SK-N-SH (cell line): ENCODE results near the gene SNX6. TPM values are rescaled to one million over a fixed set of nuclear protein-coding genes. Genes with fewer than 3 reads are reported as not detected.

Experiments
- CTCF ChIA-PET: fragments of 300-600, 350-600 bp; formaldehyde crosslinking; extraction: SDS; loops from one replicate; lab custom pipeline; 2021; lab: Yijun Ruan, JAX
- POLR2A ChIA-PET: fragments of 350-600 bp; sonication (Branson Sonifier 250); formaldehyde crosslinking; extraction: SDS; loops from one replicate; lab custom pipeline; 2020; ENCODE audit warnings: antibody characterized with exemption, inconsistent platforms; lab: Yijun Ruan, JAX
- DNase-seq: peaks from one replicate; pipeline ENCODE4 v3.0.0; 2012
- H2AFZ ChIP-seq: fragments of 200-600 bp; sonication (generic); 2 replicates; pipeline ENCODE4 v1.8.1; 2016; ENCODE audit warnings: antibody characterized with exemption, mild to moderate bottlenecking, low read depth
- H3F3A ChIP-seq: fragments of 200-600 bp; sonication (generic); replicated peaks from 2 replicates; pipeline ENCODE3; 2016; ENCODE audit warnings: antibody characterized with exemption, mild to moderate bottlenecking; ENCODE audit not compliant: insufficient read depth
- H3K27ac ChIP-seq, 2 experiments: fragments of 200-500 bp in 1 of 2; fragments of 200-600 bp in 1 of 2; sonication (Bioruptor generic) in 1 of 2; sonication (generic), shearing (Covaris generic) in 1 of 2; 2 replicates each; pipeline versions ENCODE4 v1.5.1 to v1.6.1; 2014 to 2016; ENCODE audit warnings: low read depth in 2 of 2, inconsistent platforms in 1 of 2, low read length in 1 of 2, mild to moderate bottlenecking in 1 of 2, mixed read lengths in 1 of 2
- H3K27me3 ChIP-seq: fragments of 200-600 bp; sonication (generic), shearing (Covaris generic); 2 replicates; pipeline ENCODE4 v1.6.1; 2016; ENCODE audit warnings: mixed run types; ENCODE audit not compliant: insufficient read depth
- H3K36me3 ChIP-seq, 2 experiments: fragments of 200-500 bp in 1 of 2; fragments of 200-600 bp in 1 of 2; sonication (Bioruptor generic) in 1 of 2; sonication (generic) in 1 of 2; replicated peaks in 1 of 2; 2 replicates each; pipeline versions ENCODE3 to v1.5.1; 2014 to 2016; ENCODE audit warnings: low read length in 1 of 2, mild to moderate bottlenecking in 1 of 2; ENCODE audit not compliant: insufficient read depth in 2 of 2, control insufficient read depth in 1 of 2
- H3K4me1 ChIP-seq, 2 experiments: fragments of 200-500 bp in 1 of 2; fragments of 200-600 bp in 1 of 2; sonication (Bioruptor generic) in 1 of 2; sonication (generic), shearing (Covaris generic) in 1 of 2; 2 replicates each; pipeline versions ENCODE4 v1.5.1 to v1.6.1; 2014 to 2016; ENCODE audit warnings: low read depth in 1 of 2, low read length in 1 of 2, mixed run types in 1 of 2; ENCODE audit not compliant: insufficient read depth in 2 of 2, control insufficient read depth in 1 of 2
- H3K4me2 ChIP-seq: fragments of 200-600 bp; sonication (generic), shearing (Covaris generic); 2 replicates; pipeline ENCODE4 v1.6.1; 2017; ENCODE audit warnings: mixed run types
- H3K4me3 ChIP-seq, 2 experiments: fragments of 200-500 bp in 1 of 2; fragments of 200-600 bp in 1 of 2; sonication (Bioruptor generic) in 1 of 2; sonication (generic), shearing (Covaris generic) in 1 of 2; 2 replicates each; pipeline versions ENCODE4 v1.5.1 to v1.8.1; 2014 to 2016; ENCODE audit warnings: low read depth in 2 of 2, inconsistent platforms in 1 of 2, low read length in 1 of 2, mild to moderate bottlenecking in 1 of 2, mixed read lengths in 1 of 2, moderate library complexity in 1 of 2
- H3K79me2 ChIP-seq: fragments of 200-600 bp; sonication (generic); 2 replicates; pipeline ENCODE4 v1.8.1; 2017; ENCODE audit warnings: mild to moderate bottlenecking; ENCODE audit not compliant: insufficient read depth
- H3K9ac ChIP-seq: fragments of 200-600 bp; sonication (generic); 2 replicates; pipeline ENCODE4 v1.6.1; 2017; ENCODE audit warnings: mixed run types
- H3K9me2 ChIP-seq: fragments of 200-600 bp; sonication (generic); 2 replicates; pipeline ENCODE4 v1.6.1; 2017; ENCODE audit warnings: mixed run types
- H3K9me3 ChIP-seq: fragments of 200-600 bp; sonication (generic); 2 replicates; pipeline ENCODE4 v1.6.1; 2017; ENCODE audit warnings: mixed run types, mild to moderate bottlenecking, moderate library complexity
- H4K20me1 ChIP-seq: fragments of 200-600 bp; sonication (generic); 2 replicates; pipeline ENCODE4 v1.6.1; 2017; ENCODE audit warnings: mild to moderate bottlenecking, mixed run types; ENCODE audit not compliant: insufficient read depth
- CHD2 ChIP-seq: fragments of 150-350 bp; IDR thresholded peaks from 2 replicates; pipeline ENCODE4 v1.6.1; 2018; ENCODE audit warnings: low read length; ENCODE audit not compliant: partially characterized antibody
- EZH2phosphoT487 ChIP-seq: fragments of 200-600 bp; sonication (generic); IDR thresholded peaks from 2 replicates; pipeline ENCODE4 v1.6.1; 2017; ENCODE audit warnings: low read depth, mixed run types, mild to moderate bottlenecking, antibody characterized with exemption, moderate library complexity, borderline replicate concordance
- GATA2 ChIP-seq: sonication (generic); formaldehyde crosslinking; IDR thresholded peaks from 2 replicates; pipeline ENCODE4 v1.5.0; 2020; ENCODE audit warnings: mild to moderate bottlenecking, missing genetic modification reagents
- JUND ChIP-seq: IDR thresholded peaks from 2 replicates; pipeline ENCODE4 v1.4.0; 2012
- NRF1 ChIP-seq: IDR thresholded peaks from 2 replicates; pipeline ENCODE4 v1.6.1; 2012; ENCODE audit warnings: low read depth, mild to moderate bottlenecking, low read length
- RFX5 ChIP-seq: IDR thresholded peaks from 2 replicates; pipeline ENCODE4 v1.6.1; 2012; ENCODE audit warnings: mild to moderate bottlenecking, improper control_type of control experiment, low read length
- SIN3A ChIP-seq: IDR thresholded peaks from 2 replicates; pipeline ENCODE4 v1.6.1; 2012; ENCODE audit warnings: low read depth, mild to moderate bottlenecking, low read length, moderate library complexity, borderline replicate concordance
- TCF12 ChIP-seq: IDR thresholded peaks from 2 replicates; pipeline ENCODE4 v1.4.0; 2012
- TEAD4 ChIP-seq: IDR thresholded peaks from 2 replicates; pipeline ENCODE4 v1.4.0; 2012; ENCODE audit warnings: mild to moderate bottlenecking, borderline replicate concordance; ENCODE audit not compliant: insufficient read depth
- USF1 ChIP-seq: IDR thresholded peaks from 2 replicates; pipeline ENCODE4 v1.4.0; 2012; ENCODE audit warnings: low read depth, borderline replicate concordance
- WGBS: methylation state at CpG from one replicate; pipeline ENCODE4 v1.1.6; 2017; ENCODE audit warnings: low lambda C conversion rate; 5-methylcytosine and 5-hydroxymethylcytosine counted together
- polyA plus RNA-seq, 3 experiments: library from polyadenylated mRNA; depleted of rRNA; stranded (reverse); fragments of >200 nt; gene quantifications; 2 replicates each; pipeline ENCODE4 v1.2.3, GENCODE V29; 2012
- TF ChIP-seq, protein P1 (sequence below): IDR thresholded peaks from 2 replicates; pipeline ENCODE4; 2012
- TF ChIP-seq, protein P2 (sequence below): IDR thresholded peaks from 2 replicates; pipeline ENCODE4 v1.6.1; 2012; ENCODE audit warnings: mild to moderate bottlenecking, low read depth, low read length, moderate library complexity

SNX6 gene
- polyA plus RNA-seq, 1 of the 3 experiments (the other 2 are of a cell fraction): 33.1 TPM

DNA sequence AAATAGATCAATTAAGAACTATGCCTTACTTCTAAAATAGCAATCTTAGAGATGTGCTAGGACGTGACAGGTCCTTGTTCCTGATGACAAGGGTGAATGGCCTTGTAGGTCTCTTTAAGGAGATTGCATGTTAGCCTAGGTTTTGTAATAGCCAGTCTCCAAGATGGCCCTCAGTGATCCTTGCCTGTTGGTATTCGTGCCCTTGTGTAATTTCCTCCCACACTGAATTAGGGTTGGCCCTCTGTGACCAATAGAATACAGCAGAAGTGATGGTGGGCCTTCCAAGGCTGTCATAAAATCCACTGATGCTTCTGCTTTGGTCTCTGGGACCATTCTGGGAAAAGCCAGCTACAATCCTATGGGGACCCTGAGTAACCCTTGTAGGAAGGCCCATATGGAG, 38.2 kb upstream of the SNX6 start (continued):
- TF ChIP-seq, protein P1, sequence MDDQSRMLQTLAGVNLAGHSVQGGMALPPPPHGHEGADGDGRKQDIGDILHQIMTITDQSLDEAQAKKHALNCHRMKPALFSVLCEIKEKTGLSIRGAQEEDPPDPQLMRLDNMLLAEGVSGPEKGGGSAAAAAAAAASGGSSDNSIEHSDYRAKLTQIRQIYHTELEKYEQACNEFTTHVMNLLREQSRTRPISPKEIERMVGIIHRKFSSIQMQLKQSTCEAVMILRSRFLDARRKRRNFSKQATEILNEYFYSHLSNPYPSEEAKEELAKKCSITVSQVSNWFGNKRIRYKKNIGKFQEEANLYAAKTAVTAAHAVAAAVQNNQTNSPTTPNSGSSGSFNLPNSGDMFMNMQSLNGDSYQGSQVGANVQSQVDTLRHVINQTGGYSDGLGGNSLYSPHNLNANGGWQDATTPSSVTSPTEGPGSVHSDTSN: no peak

GRCh38 chr14:34667007-34667406, 37.1 kb upstream of the SNX6 start:
- TF ChIP-seq GATA2 (no peak), SIN3A (no peak), JUND (no peak), CHD2 (no peak), TCF12 (no peak), TEAD4 (no peak), NRF1 (no peak), EZH2phosphoT487 (no peak), USF1 (no peak), RFX5 (no peak)
- TF ChIP-seq, protein P2, sequence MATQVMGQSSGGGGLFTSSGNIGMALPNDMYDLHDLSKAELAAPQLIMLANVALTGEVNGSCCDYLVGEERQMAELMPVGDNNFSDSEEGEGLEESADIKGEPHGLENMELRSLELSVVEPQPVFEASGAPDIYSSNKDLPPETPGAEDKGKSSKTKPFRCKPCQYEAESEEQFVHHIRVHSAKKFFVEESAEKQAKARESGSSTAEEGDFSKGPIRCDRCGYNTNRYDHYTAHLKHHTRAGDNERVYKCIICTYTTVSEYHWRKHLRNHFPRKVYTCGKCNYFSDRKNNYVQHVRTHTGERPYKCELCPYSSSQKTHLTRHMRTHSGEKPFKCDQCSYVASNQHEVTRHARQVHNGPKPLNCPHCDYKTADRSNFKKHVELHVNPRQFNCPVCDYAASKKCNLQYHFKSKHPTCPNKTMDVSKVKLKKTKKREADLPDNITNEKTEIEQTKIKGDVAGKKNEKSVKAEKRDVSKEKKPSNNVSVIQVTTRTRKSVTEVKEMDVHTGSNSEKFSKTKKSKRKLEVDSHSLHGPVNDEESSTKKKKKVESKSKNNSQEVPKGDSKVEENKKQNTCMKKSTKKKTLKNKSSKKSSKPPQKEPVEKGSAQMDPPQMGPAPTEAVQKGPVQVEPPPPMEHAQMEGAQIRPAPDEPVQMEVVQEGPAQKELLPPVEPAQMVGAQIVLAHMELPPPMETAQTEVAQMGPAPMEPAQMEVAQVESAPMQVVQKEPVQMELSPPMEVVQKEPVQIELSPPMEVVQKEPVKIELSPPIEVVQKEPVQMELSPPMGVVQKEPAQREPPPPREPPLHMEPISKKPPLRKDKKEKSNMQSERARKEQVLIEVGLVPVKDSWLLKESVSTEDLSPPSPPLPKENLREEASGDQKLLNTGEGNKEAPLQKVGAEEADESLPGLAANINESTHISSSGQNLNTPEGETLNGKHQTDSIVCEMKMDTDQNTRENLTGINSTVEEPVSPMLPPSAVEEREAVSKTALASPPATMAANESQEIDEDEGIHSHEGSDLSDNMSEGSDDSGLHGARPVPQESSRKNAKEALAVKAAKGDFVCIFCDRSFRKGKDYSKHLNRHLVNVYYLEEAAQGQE: no peak
- TF ChIP-seq, protein P1: no peak
- TF ChIP-seq, all 33 proteins: peak for 0
- no peak overlapping the region for H2AFZ ChIP-seq
- no peaks in the 10 kb centered on the region for H3K79me2 ChIP-seq
- no peaks in the 10 kb centered on the region for H3K9me3 ChIP-seq
- WGBS: 91% methylated on average over 7 of the region's 7 CpGs
- H3K9ac ChIP-seq: no peak overlapping the region
- ChIA-PET CTCF (no interaction called here), POLR2A (no interaction called here)
- H3K4me3 ChIP-seq: no peak overlapping the region
- H4K20me1 ChIP-seq: no peaks in the 10 kb centered on the region
- peak overlapping the region in 1 of 2 experiments; percentile 87; a peak in 2 of 4 replicates for H3K27ac ChIP-seq
- no peak overlapping the region for H3K4me2 ChIP-seq
- H3K4me1 ChIP-seq: peaks cover 0 to 19% of the 10 kb centered on the region in 2 experiments; a peak in 3 of 4 replicates
- no peaks in the 10 kb centered on the region for H3K36me3 ChIP-seq
- DNase-seq: no peak
- H3K27me3 ChIP-seq: no peaks in the 10 kb centered on the region
- no peaks in the 10 kb centered on the region for H3K9me2 ChIP-seq
- H3F3A ChIP-seq: peaks cover 15% of the 10 kb centered on the region
